ENCODE results near the gene NTSR1. TPM values are rescaled to one million over a fixed set of nuclear protein-coding genes. Genes with fewer than 3 reads are reported as not detected.

Gene NTSR1
- total and polyA plus RNA-seq, 5 donors from 2014 or later, result 0.11 to 0.37 TPM; not detected in 3

GRCh38 chr20:62762376-62762775, 53.7 kb downstream of the NTSR1 start:
- Histone ChIP-seq H3K27ac (ENCODE audit: insufficient read depth, low read length, poor library complexity, severe bottlenecking) (no peak overlapping the region), H3K4me1 (ENCODE audit: control insufficient read depth, insufficient read depth, low read length, poor library complexity, severe bottlenecking) (no peaks in the 10 kb centered on the region), H3K36me3 (ENCODE audit: control insufficient read depth, insufficient read depth, low read length) (no peaks in the 10 kb centered on the region), H3K9me3 (ENCODE audit: control insufficient read depth in 2 of 2, low read length in 2 of 2) (no peaks in the 10 kb centered on the region), H3K4me3 (ENCODE audit: low read depth, low read length) (no peak overlapping the region), H3K27me3 (ENCODE audit: control insufficient read depth, insufficient read depth, low read length) (no peaks in the 10 kb centered on the region)
- Mint-ChIP-seq H3K27ac (no peak overlapping the region), H3K4me1 (peaks cover 0 to 5% (median 2%) of the 10 kb centered on the region in 4 donors), H3K4me3 (no peak overlapping the region), H3K27me3 (peaks cover 6% of the 10 kb centered on the region), H3K9me3 (no peaks in the 10 kb centered on the region), H3K36me3 (no peaks in the 10 kb centered on the region)
- ATAC-seq (ENCODE audit: low read depth in 2 of 2) (no peak), DNase-seq (no peak)

DNA sequence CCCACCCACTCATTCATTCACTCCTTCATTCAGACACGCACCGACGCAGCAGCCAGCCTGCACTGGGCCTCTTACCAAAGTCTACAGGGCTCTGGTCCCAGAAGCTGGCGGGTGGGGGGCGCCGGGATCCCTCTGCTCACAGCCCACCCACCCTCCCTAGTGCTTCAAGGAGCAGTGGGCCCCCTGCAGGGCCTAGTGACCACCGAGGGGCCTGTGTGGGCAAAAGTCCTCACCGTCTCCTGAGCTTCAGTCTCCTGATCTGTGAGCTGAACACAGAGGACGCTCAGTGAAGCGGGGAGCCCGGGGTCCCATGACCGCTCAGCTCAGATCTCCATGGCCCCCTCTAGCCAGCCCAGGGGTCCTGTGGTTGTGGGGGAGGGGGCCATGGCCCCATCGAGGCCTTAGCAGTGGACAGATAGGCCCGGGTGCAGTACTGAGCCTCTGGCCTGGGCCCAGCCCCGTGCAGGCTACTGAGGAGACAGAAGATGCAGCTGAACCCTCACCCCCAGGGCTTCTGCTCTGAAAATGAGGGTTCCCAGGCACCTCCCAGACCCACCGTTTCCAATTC, 54.2 kb downstream of the NTSR1 start:
- DNase-seq, result no peak
- peaks cover 0 to 8% (median 2%) of the 10 kb centered on the region in 4 donors for H3K4me1 Mint-ChIP-seq

GRCh38 chr20:62763404-62763803, 54.8 kb downstream of the NTSR1 start:
- H3K27me3 ChIP-seq (ENCODE audit: control insufficient read depth, insufficient read depth, low read length), result no peaks in the 10 kb centered on the region
- ATAC-seq (ENCODE audit: low read depth in 2 of 2) (no peak), DNase-seq (no peak)
- H3K27ac ChIP-seq (ENCODE audit: insufficient read depth, low read length, poor library complexity, severe bottlenecking), result no peak overlapping the region
- H3K36me3 ChIP-seq (ENCODE audit: control insufficient read depth, insufficient read depth, low read length), result no peaks in the 10 kb centered on the region
- no peak overlapping the region for H3K4me3 Mint-ChIP-seq
- no peaks in the 10 kb centered on the region for H3K36me3 Mint-ChIP-seq
- H3K4me1 ChIP-seq (ENCODE audit: control insufficient read depth, insufficient read depth, low read length, poor library complexity, severe bottlenecking), result no peaks in the 10 kb centered on the region
- peaks cover 3% of the 10 kb centered on the region for H3K27me3 Mint-ChIP-seq
- no peaks in the 10 kb centered on the region for H3K9me3 ChIP-seq (ENCODE audit: control insufficient read depth in 2 of 2, low read length in 2 of 2)
- no peaks in the 10 kb centered on the region for H3K9me3 Mint-ChIP-seq
- peaks cover 0 to 12% (median 2%) of the 10 kb centered on the region in 4 donors for H3K4me1 Mint-ChIP-seq
- H3K27ac Mint-ChIP-seq, result peak overlapping the region in 1 of 3 donors; percentile 52
- H3K4me3 ChIP-seq (ENCODE audit: low read depth, low read length), result no peak overlapping the region

More for the DNA sequence above, 54.2 kb downstream of the NTSR1 start:
- peaks cover 6% of the 10 kb centered on the region for H3K27me3 Mint-ChIP-seq
- Histone ChIP-seq H3K4me1 (ENCODE audit: control insufficient read depth, insufficient read depth, low read length, poor library complexity, severe bottlenecking) (no peaks in the 10 kb centered on the region), H3K9me3 (ENCODE audit: control insufficient read depth in 2 of 2, low read length in 2 of 2) (no peaks in the 10 kb centered on the region), H3K27ac (ENCODE audit: insufficient read depth, low read length, poor library complexity, severe bottlenecking) (no peak overlapping the region), H3K4me3 (ENCODE audit: low read depth, low read length) (no peak overlapping the region), H3K27me3 (ENCODE audit: control insufficient read depth, insufficient read depth, low read length) (no peaks in the 10 kb centered on the region), H3K36me3 (ENCODE audit: control insufficient read depth, insufficient read depth, low read length) (no peaks in the 10 kb centered on the region)
- H3K27ac Mint-ChIP-seq, result no peak overlapping the region
- H3K4me3 Mint-ChIP-seq, result no peak overlapping the region
- no peak for ATAC-seq (ENCODE audit: low read depth in 2 of 2)
- H3K9me3 Mint-ChIP-seq, result no peaks in the 10 kb centered on the region
- H3K36me3 Mint-ChIP-seq, result no peaks in the 10 kb centered on the region

GRCh38 chr20:62764156-62764935, 55.7 kb downstream of the NTSR1 start:
- Histone ChIP-seq H3K9me3 (ENCODE audit: control insufficient read depth in 2 of 2, low read length in 2 of 2) (no peaks in the 10 kb centered on the region), H3K4me1 (ENCODE audit: control insufficient read depth, insufficient read depth, low read length, poor library complexity, severe bottlenecking) (no peaks in the 10 kb centered on the region), H3K27ac (ENCODE audit: insufficient read depth, low read length, poor library complexity, severe bottlenecking) (no peak overlapping the region), H3K4me3 (ENCODE audit: low read depth, low read length) (no peak overlapping the region), H3K27me3 (ENCODE audit: control insufficient read depth, insufficient read depth, low read length) (no peaks in the 10 kb centered on the region), H3K36me3 (ENCODE audit: control insufficient read depth, insufficient read depth, low read length) (no peaks in the 10 kb centered on the region)
- ATAC-seq (ENCODE audit: low read depth in 2 of 2) (no peak), DNase-seq (no peak)
- Mint-ChIP-seq H3K9me3 (no peaks in the 10 kb centered on the region), H3K36me3 (no peaks in the 10 kb centered on the region), H3K4me3 (no peak overlapping the region), H3K27ac (peak overlapping the region in 1 of 3 donors; percentile 20), H3K4me1 (peaks cover 0 to 20% (median 3%) of the 10 kb centered on the region in 4 donors), H3K27me3 (no peaks in the 10 kb centered on the region)

DNA sequence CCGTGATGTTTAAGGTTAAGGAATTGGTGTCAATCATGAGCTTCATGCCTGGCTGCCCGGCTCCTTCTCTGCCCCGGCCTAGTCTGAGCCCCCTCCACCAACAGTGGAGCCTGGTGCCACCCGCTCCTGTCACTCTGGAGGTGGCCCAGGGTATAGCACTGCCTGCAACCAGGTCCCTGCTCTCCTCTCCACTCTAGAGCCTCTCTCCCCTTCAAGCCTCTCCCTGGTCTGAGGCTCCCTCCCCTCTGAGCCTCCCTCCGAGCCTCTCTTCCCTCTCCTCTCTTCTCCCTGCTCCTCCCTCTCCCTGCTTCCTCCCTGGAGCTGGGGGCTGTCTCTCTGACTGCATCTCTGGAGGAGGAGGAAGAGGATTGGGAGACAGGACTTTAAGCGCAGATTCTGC, 56.4 kb downstream of the NTSR1 start:
- H3K4me3 Mint-ChIP-seq, result no peak overlapping the region
- H3K27ac ChIP-seq (ENCODE audit: insufficient read depth, low read length, poor library complexity, severe bottlenecking), result no peak overlapping the region
- no peaks in the 10 kb centered on the region for H3K27me3 Mint-ChIP-seq
- H3K4me1 ChIP-seq (ENCODE audit: control insufficient read depth, insufficient read depth, low read length, poor library complexity, severe bottlenecking), result no peaks in the 10 kb centered on the region
- ATAC-seq (ENCODE audit: low read depth in 2 of 2) (no peak), DNase-seq (no peak)
- H3K27ac Mint-ChIP-seq, result no peak overlapping the region
- H3K36me3 Mint-ChIP-seq, result no peaks in the 10 kb centered on the region
- no peak overlapping the region for H3K4me3 ChIP-seq (ENCODE audit: low read depth, low read length)
- H3K9me3 ChIP-seq (ENCODE audit: control insufficient read depth in 2 of 2, low read length in 2 of 2), result no peaks in the 10 kb centered on the region
- H3K9me3 Mint-ChIP-seq, result no peaks in the 10 kb centered on the region
- H3K4me1 Mint-ChIP-seq, result peaks cover 0 to 20% (median 3%) of the 10 kb centered on the region in 4 donors
- no peaks in the 10 kb centered on the region for H3K27me3 ChIP-seq (ENCODE audit: control insufficient read depth, insufficient read depth, low read length)
- H3K36me3 ChIP-seq (ENCODE audit: control insufficient read depth, insufficient read depth, low read length), result no peaks in the 10 kb centered on the region

- Histone ChIP-seq H3K27ac (ENCODE audit: insufficient read depth, low read length, poor library complexity, severe bottlenecking) (no peak overlapping the region), H3K9me3 (ENCODE audit: control insufficient read depth in 2 of 2, low read length in 2 of 2) (no peaks in the 10 kb centered on the region), H3K36me3 (ENCODE audit: control insufficient read depth, insufficient read depth, low read length) (no peaks in the 10 kb centered on the region), H3K27me3 (ENCODE audit: control insufficient read depth, insufficient read depth, low read length) (no peaks in the 10 kb centered on the region), H3K4me1 (ENCODE audit: control insufficient read depth, insufficient read depth, low read length, poor library complexity, severe bottlenecking) (no peaks in the 10 kb centered on the region), H3K4me3 (ENCODE audit: low read depth, low read length) (no peak overlapping the region)
- H3K4me3 Mint-ChIP-seq, result no peak overlapping the region
- H3K36me3 Mint-ChIP-seq, result no peaks in the 10 kb centered on the region
- no peaks in the 10 kb centered on the region for H3K9me3 Mint-ChIP-seq
- no peak overlapping the region for H3K27ac Mint-ChIP-seq
- peaks cover 0 to 20% (median 3%) of the 10 kb centered on the region in 4 donors for H3K4me1 Mint-ChIP-seq
- ATAC-seq (ENCODE audit: low read depth in 2 of 2) (no peak), DNase-seq (no peak)
- H3K27me3 Mint-ChIP-seq, result no peaks in the 10 kb centered on the region
Measured at GRCh38 chr20:62765432-62766070, 56.9 kb downstream of the NTSR1 start.

DNA sequence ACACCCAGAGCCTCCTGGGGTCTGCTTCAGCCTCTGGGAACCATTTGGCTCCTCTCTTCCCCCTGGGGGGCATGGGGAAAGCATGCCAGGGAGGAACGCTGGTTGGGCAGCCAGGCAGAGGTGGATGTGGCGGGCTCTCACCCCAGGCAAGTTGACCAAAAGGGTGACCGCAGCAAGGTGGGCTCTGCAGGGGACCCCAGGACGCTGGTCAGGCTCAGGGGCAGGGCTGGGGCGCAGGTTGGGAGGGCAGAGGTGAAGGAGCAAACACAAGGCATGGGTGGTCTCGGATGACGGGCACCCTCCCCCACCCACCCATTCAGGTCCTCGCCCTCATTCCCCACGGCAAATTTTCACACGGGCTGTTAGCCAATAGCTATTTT, 57.4 kb downstream of the NTSR1 start:
- no peaks in the 10 kb centered on the region for H3K9me3 Mint-ChIP-seq
- Histone ChIP-seq H3K4me1 (ENCODE audit: control insufficient read depth, insufficient read depth, low read length, poor library complexity, severe bottlenecking) (no peaks in the 10 kb centered on the region), H3K9me3 (ENCODE audit: control insufficient read depth in 2 of 2, low read length in 2 of 2) (no peaks in the 10 kb centered on the region), H3K27ac (ENCODE audit: insufficient read depth, low read length, poor library complexity, severe bottlenecking) (no peak overlapping the region), H3K4me3 (ENCODE audit: low read depth, low read length) (no peak overlapping the region), H3K36me3 (ENCODE audit: control insufficient read depth, insufficient read depth, low read length) (no peaks in the 10 kb centered on the region), H3K27me3 (ENCODE audit: control insufficient read depth, insufficient read depth, low read length) (no peaks in the 10 kb centered on the region)
- ATAC-seq (ENCODE audit: low read depth in 2 of 2), result no peak
- no peak for DNase-seq
- H3K36me3 Mint-ChIP-seq, result no peaks in the 10 kb centered on the region
- no peak overlapping the region for H3K4me3 Mint-ChIP-seq
- H3K4me1 Mint-ChIP-seq, result peaks cover 0 to 24% (median 3%) of the 10 kb centered on the region in 4 donors
- no peaks in the 10 kb centered on the region for H3K27me3 Mint-ChIP-seq
- no peak overlapping the region for H3K27ac Mint-ChIP-seq
